Measurements from ENCODE around the gene UBTD2. TPM values are rescaled to one million over a fixed set of nuclear protein-coding genes. Genes with fewer than 3 reads are reported as not detected.

UBTD2 gene
- total and polyA plus RNA-seq, 2 of the 4 experiments (the other 2 are of a cell fraction), result 11.2 to 20.6 TPM

DNA sequence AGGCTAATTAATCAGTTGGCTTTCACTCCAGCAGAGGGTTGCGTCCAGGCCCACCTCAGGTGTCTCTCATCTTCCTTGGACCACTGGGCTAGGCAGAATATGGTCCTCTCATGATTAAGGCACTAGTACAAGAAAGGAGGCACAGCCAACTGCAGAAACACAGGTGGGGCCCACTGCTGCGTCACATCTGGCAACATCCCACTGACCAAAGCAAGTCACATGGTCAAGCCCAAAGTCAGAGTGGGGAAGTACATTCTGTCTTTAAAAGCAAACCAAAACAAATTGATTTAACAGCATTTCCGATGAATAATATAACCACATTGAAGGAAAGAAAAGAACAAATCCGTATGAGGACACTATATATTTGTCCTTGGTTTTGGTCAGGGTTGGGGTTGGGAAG, 28.0 kb upstream of the UBTD2 start:
- H2BK5ac ChIP-seq (ENCODE audit: low read depth, low read length, poor library complexity, severe bottlenecking), result no peak overlapping the region
- dilution Hi-C loops (cut with HindIII; ENCODE audit: low sequenced_read_pairs, unreplicated experiment), result no loop called here
- CTCF ChIA-PET, result no interaction called here

More for the DNA sequence above, 28.0 kb upstream of the UBTD2 start:
- no peak overlapping the region for H3K4ac ChIP-seq (ENCODE audit: low read depth, low read length)
- no peak overlapping the region for H4K5ac ChIP-seq (ENCODE audit: low read depth, low read length)
- no peak overlapping the region for H3K4me2 ChIP-seq (ENCODE audit: low read depth, low read length)
- BruUV-seq (replicated peaks), result no TSS peak
- POLR2A ChIA-PET (ENCODE audit: unreplicated experiment), result no interaction called here
- no peak overlapping the region for H3K18ac ChIP-seq (ENCODE audit: low read depth, low read length)
- no peaks in the 10 kb centered on the region for H3K36me3 ChIP-seq (ENCODE audit: control insufficient read depth, insufficient read depth, low read length)
- no peak overlapping the region for H4K8ac ChIP-seq (ENCODE audit: low read depth in 2 of 2, low read length in 2 of 2)
- H2AK9ac ChIP-seq (replicated peaks; ENCODE audit: low read depth, low read length, poor library complexity), result no peak overlapping the region
- no peak for DNase-seq
- H4K20me1 ChIP-seq (ENCODE audit: insufficient read depth, low read length), result no peaks in the 10 kb centered on the region
- no peak overlapping the region for H2AK5ac ChIP-seq (ENCODE audit: low read depth, low read length)
- no peaks in the 10 kb centered on the region for H3K79me1 ChIP-seq (ENCODE audit: low read depth in 1 of 2, low read length in 2 of 2)
- no peak overlapping the region for H2AFZ ChIP-seq (replicated peaks; ENCODE audit: low read length, poor library complexity)
- H3K14ac ChIP-seq (replicated peaks; ENCODE audit: low read depth, low read length), result no peak overlapping the region
- no peak overlapping the region for H3K4me3 ChIP-seq (ENCODE audit: insufficient read depth, low read depth, low read length)
- in situ Hi-C loops (cut with MboI; ENCODE audit: low sequenced_read_pairs) (no loop called here), intact Hi-C loops (cut with micrococcal nuclease) (no loop called here)
- H3K4me1 ChIP-seq (ENCODE audit: control insufficient read depth, insufficient read depth, low read length), result no peaks in the 10 kb centered on the region
- H3K56ac ChIP-seq (ENCODE audit: extremely low read depth, insufficient read depth, low read length), result no peak overlapping the region
- H3K9me1 ChIP-seq (ENCODE audit: insufficient read depth, low read length), result peaks cover 4% of the 10 kb centered on the region; the same call in 1 of the 2 replicates
- no peak overlapping the region for H4K91ac ChIP-seq (ENCODE audit: insufficient read depth, low read depth, low read length)
- no peak overlapping the region for H2BK120ac ChIP-seq (ENCODE audit: low read depth, low read length)
- no peaks in the 10 kb centered on the region for H3K27me3 ChIP-seq (ENCODE audit: control insufficient read depth, insufficient read depth, low read length)
- H2BK15ac ChIP-seq (ENCODE audit: low read depth, low read length), result no peak overlapping the region
- 100% methylated on average over 1 of the region's 4 CpGs; no CpG with 5 or more reads in 1 of the 2 experiments for WGBS, 2 experiments (ENCODE audit: extremely low coverage in 2 of 2, insufficient read length in 1 of 2)
- H3K23ac ChIP-seq (ENCODE audit: low read depth, low read length), result no peak overlapping the region
- ATAC-seq (ENCODE audit: low read depth), result no peak
- TF ChIP-seq RAD21 (IDR thresholded peaks at IDR 0.05; ENCODE audit: low read length), result no peak
- no peak for TF ChIP-seq FOS (IDR thresholded peaks at IDR 0.05; ENCODE audit: low read depth, low read length)
- no peak for TF ChIP-seq POLR2A (IDR thresholded peaks at IDR 0.05; ENCODE audit: low read depth, low read length)
- no peak for TF ChIP-seq RCOR1 (IDR thresholded peaks at IDR 0.05; ENCODE audit: insufficient replicate concordance, low read length)
- TF ChIP-seq BHLHE40 (IDR thresholded peaks at IDR 0.05; ENCODE audit: low read depth, low read length), result no peak
- no peak for TF ChIP-seq RFX5 (IDR thresholded peaks at IDR 0.05; ENCODE audit: low read depth, low read length)
- TF ChIP-seq, protein P1, sequence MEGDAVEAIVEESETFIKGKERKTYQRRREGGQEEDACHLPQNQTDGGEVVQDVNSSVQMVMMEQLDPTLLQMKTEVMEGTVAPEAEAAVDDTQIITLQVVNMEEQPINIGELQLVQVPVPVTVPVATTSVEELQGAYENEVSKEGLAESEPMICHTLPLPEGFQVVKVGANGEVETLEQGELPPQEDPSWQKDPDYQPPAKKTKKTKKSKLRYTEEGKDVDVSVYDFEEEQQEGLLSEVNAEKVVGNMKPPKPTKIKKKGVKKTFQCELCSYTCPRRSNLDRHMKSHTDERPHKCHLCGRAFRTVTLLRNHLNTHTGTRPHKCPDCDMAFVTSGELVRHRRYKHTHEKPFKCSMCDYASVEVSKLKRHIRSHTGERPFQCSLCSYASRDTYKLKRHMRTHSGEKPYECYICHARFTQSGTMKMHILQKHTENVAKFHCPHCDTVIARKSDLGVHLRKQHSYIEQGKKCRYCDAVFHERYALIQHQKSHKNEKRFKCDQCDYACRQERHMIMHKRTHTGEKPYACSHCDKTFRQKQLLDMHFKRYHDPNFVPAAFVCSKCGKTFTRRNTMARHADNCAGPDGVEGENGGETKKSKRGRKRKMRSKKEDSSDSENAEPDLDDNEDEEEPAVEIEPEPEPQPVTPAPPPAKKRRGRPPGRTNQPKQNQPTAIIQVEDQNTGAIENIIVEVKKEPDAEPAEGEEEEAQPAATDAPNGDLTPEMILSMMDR (conservative IDR thresholded peaks at IDR 0.05; ENCODE audit: low read depth, low read length), result no peak
- no peak for TF ChIP-seq CEBPB (IDR thresholded peaks at IDR 0.05; ENCODE audit: low read depth, low read length)
- no peak for TF ChIP-seq SMC3 (IDR thresholded peaks at IDR 0.05; ENCODE audit: low read depth, low read length)
- no peak for TF ChIP-seq CHD1 (IDR thresholded peaks at IDR 0.05; ENCODE audit: low read depth, low read length)
- TF ChIP-seq MAZ (IDR thresholded peaks at IDR 0.05; ENCODE audit: borderline replicate concordance, low read depth, low read length), result no peak
- TF ChIP-seq NFE2L2 (IDR thresholded peaks at IDR 0.05; ENCODE audit: low read depth, low read length), result no peak
- TF ChIP-seq MAFK (IDR thresholded peaks at IDR 0.05; ENCODE audit: low read depth, low read length), result no peak
- TF ChIP-seq MXI1 (IDR thresholded peaks at IDR 0.05; ENCODE audit: borderline replicate concordance, low read depth, low read length), result no peak
- TF ChIP-seq, protein P2, sequence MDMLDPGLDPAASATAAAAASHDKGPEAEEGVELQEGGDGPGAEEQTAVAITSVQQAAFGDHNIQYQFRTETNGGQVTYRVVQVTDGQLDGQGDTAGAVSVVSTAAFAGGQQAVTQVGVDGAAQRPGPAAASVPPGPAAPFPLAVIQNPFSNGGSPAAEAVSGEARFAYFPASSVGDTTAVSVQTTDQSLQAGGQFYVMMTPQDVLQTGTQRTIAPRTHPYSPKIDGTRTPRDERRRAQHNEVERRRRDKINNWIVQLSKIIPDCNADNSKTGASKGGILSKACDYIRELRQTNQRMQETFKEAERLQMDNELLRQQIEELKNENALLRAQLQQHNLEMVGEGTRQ (IDR thresholded peaks at IDR 0.05; ENCODE audit: low read depth, low read length), result no peak
- TF ChIP-seq, protein P3, sequence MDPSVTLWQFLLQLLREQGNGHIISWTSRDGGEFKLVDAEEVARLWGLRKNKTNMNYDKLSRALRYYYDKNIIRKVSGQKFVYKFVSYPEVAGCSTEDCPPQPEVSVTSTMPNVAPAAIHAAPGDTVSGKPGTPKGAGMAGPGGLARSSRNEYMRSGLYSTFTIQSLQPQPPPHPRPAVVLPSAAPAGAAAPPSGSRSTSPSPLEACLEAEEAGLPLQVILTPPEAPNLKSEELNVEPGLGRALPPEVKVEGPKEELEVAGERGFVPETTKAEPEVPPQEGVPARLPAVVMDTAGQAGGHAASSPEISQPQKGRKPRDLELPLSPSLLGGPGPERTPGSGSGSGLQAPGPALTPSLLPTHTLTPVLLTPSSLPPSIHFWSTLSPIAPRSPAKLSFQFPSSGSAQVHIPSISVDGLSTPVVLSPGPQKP (IDR thresholded peaks at IDR 0.05; ENCODE audit: borderline replicate concordance, low read depth, low read length), result no peak
- H2BK20ac ChIP-seq (ENCODE audit: low read depth, low read length), result no peak overlapping the region
- H3K27ac ChIP-seq (ENCODE audit: insufficient read depth, low read length), result no peak overlapping the region
- no peak overlapping the region for H3K9ac ChIP-seq (ENCODE audit: low read depth, low read length)
- no peaks in the 10 kb centered on the region for H3K9me3 ChIP-seq (ENCODE audit: control insufficient read depth, insufficient read depth, low read length)
